GM21717 (cell line): ENCODE measurements around the gene PSMA7.

Source experiments
- ATAC-seq: cut with Tn5 transposase; IDR thresholded peaks from one replicate; pipeline ENCODE4 v1.9.1; 2021; ENCODE audit warnings: mild to moderate bottlenecking, moderate library complexity; ENCODE audit not compliant: unreplicated experiment

PSMA7 gene

GRCh38 chr20:62097881-62098407, 45.2 kb downstream of the PSMA7 start:
- ATAC-seq, result no peak

GRCh38 chr20:62096421-62097380, 46.5 kb downstream of the PSMA7 start:
- no peak for ATAC-seq

DNA sequence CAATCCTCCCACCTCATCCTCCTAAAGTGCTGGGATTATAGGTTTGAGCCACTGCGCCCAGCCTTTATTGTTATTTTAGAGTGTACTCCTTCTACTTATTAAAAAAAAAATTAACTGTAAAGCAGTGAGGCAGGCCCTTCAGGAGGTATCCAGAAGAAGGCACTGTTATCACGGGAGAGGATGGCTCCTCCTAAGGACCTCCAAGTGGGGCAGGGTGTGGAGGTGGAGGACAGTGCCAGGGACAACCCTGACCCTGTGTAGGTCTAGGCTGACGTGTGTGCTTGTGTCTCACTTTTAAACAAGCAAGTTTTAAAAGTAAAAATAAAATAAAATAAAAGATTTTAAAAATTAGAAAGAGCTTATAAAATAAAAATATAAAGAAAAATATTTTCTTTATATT, 53.8 kb downstream of the PSMA7 start:
- no peak for ATAC-seq

DNA sequence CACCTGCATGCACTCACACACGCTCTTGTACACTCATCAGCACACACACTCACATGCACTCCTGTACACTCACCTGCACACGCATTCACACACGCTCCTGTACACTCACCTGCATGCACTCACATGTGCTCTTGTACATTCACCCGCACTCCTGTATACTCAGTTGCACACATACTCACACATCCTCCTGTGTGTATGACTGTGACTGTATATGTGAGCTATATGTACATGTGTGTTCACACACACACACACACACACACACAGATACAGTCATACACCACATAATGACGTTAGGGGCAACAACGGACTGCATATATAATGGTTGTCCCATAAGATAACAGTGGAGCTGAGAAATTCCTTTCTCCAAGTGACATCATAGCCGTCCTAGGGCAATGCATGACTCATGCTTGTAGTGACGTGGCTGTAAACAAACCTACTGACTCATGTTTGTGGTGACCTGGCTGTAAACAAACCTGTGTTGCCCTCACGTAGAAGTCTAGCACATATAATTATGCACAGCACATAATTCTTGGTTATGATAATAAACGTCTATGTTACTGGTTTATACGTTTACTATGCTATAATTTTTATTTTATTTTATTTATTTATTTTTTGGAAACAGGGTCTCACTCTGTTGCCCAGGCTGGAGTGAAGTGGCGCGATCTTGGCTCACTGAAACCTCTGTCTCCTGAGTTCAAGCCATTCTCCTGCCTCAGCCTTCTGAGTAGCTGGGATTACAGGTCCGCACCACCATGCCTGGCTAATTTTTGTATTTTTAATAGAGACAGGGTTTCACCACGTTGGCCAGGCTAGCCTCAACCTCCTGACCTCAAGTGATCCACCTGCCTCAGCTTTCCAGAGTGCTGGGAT, 54.7 kb downstream of the PSMA7 start:
- no peak for ATAC-seq

DNA sequence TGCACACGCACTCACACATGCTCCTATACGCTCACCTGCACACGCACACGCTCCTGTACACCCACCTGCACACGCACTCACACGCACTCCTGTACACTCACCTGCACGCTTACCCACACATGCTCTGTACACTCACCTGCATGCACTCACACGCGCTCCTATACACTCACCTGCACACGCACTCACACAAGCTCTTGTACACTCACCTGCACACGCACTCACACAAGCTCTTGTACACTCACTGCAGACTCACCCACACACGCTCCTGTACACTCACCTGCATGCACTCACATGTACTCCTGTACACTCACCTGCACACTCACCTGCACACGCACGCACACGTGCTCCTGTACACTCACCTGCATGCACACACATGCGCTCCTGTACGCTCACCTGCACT, 55.6 kb downstream of the PSMA7 start:
- ATAC-seq, result no peak

DNA sequence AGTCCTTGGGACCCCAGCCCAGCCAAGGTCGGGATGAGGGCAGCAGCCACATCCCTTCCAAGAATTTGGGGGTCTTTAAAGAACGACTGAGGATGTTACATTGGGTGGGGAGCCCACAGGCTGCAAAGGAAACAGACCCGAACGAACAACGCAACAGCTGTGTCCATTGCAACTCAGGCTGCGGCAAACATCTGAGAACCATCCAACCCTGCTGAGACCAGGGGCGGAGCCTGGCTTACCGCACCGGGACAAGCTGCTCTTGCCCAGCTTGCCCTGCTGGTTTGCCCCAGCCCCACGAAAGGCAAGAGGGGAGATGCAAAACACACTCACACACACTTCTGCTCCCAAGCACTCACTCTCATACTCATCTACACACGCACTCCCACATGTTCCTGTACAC, 56.0 kb downstream of the PSMA7 start:
- no peak for ATAC-seq
